GM23338 (cell line): ENCODE measurements around the gene SDC3. TPM values are rescaled to one million over a fixed set of nuclear protein-coding genes. Genes with fewer than 3 reads are reported as not detected.

ENCODE experiments used
- ATAC-seq: fragments of 200-7000 bp; cut with Tn5 transposase; 3 replicates; pipeline ENCODE4 v1.9.1; 2020
- DNase-seq: peaks from one replicate; pipeline ENCODE4 v3.0.0-alpha.2; 2015; ENCODE audit warnings: low spot score
- H2AFZ ChIP-seq: fragments of 200-600 bp; sonication (generic); 2 replicates; pipeline ENCODE4 v1.8.0; 2016; ENCODE audit warnings: antibody characterized with exemption, mild to moderate bottlenecking, moderate library complexity
- H3F3A ChIP-seq: fragments of 200-600 bp; sonication (generic); replicated peaks from 2 replicates; pipeline ENCODE4 v1.8.0; 2017; ENCODE audit warnings: antibody characterized with exemption, mixed run types, low read depth
- H3K27ac ChIP-seq: fragments of 200-600 bp; sonication (generic); 2 replicates; pipeline ENCODE4 v1.6.1; 2016; ENCODE audit warnings: low read depth
- H3K27me3 ChIP-seq: fragments of 200-600 bp; sonication (generic); 2 replicates; pipeline ENCODE4 v1.8.0; 2016; ENCODE audit warnings: mild to moderate bottlenecking, mixed run types, moderate library complexity; ENCODE audit not compliant: insufficient read depth
- H3K36me3 ChIP-seq: fragments of 200-600 bp; sonication (generic); 2 replicates; pipeline ENCODE4 v1.8.0; 2016; ENCODE audit warnings: mild to moderate bottlenecking; ENCODE audit not compliant: insufficient read depth
- H3K4me1 ChIP-seq: fragments of 200-600 bp; sonication (generic); 2 replicates; pipeline ENCODE4 v1.8.0; 2016; ENCODE audit warnings: mild to moderate bottlenecking, moderate library complexity; ENCODE audit not compliant: insufficient read depth
- H3K4me2 ChIP-seq: fragments of 200-600 bp; sonication (generic); 2 replicates; pipeline ENCODE4 v1.7.1; 2017; ENCODE audit warnings: mixed run types
- H3K4me3 ChIP-seq: fragments of 200-600 bp; sonication (generic); 2 replicates; pipeline ENCODE4 v1.6.1; 2016; ENCODE audit warnings: mixed run types
- H3K79me2 ChIP-seq: fragments of 200-600 bp; sonication (generic); replicated peaks from 2 replicates; pipeline ENCODE4 v1.8.0; 2017; ENCODE audit warnings: mild to moderate bottlenecking; ENCODE audit not compliant: insufficient read depth
- H3K9me2 ChIP-seq: fragments of 200-600 bp; sonication (generic); 2 replicates; pipeline ENCODE4 v1.8.0; 2017; ENCODE audit not compliant: insufficient read depth
- H4K20me1 ChIP-seq: fragments of 200-600 bp; sonication (generic); replicated peaks from 2 replicates; pipeline ENCODE4 v1.8.0; 2017; ENCODE audit warnings: mild to moderate bottlenecking; ENCODE audit not compliant: insufficient read depth
- H3K27ac Mint-ChIP-seq: 2 replicates; pipeline ENCODE4 v1.8.0; 2020; ENCODE audit warnings: inconsistent platforms, mild to moderate bottlenecking, moderate library complexity, mixed read lengths
- H3K27me3 Mint-ChIP-seq: 3 replicates; pipeline ENCODE4 v1.8.0; 2022; ENCODE audit warnings: low read depth, mild to moderate bottlenecking, moderate library complexity, mixed read lengths, inconsistent platforms; ENCODE audit not compliant: insufficient read depth, poor library complexity
- H3K36me3 Mint-ChIP-seq: 3 replicates; pipeline ENCODE4 v1.8.0; 2021; ENCODE audit warnings: low read depth, mild to moderate bottlenecking, inconsistent platforms, moderate library complexity, mixed read lengths
- H3K4me1 Mint-ChIP-seq: 3 replicates; pipeline ENCODE4 v1.8.0; 2020; ENCODE audit warnings: mild to moderate bottlenecking, inconsistent platforms, mixed read lengths
- H3K4me3 Mint-ChIP-seq: 3 replicates; pipeline ENCODE4 v1.8.0; 2021; ENCODE audit warnings: moderate library complexity, mild to moderate bottlenecking, inconsistent platforms, mixed read lengths
- H3K9me3 Mint-ChIP-seq: 3 replicates; pipeline ENCODE4 v1.8.0; 2020; ENCODE audit warnings: moderate library complexity, mild to moderate bottlenecking, inconsistent platforms, mixed read lengths
- EZH2 ChIP-seq: fragments of 200-600 bp; sonication (generic); IDR thresholded peaks from one replicate; pipeline ENCODE4 v1.8.0; 2017; ENCODE audit warnings: antibody characterized with exemption, mild to moderate bottlenecking, low read depth; ENCODE audit not compliant: unreplicated experiment
- STAT1 ChIP-seq: IDR thresholded peaks from one replicate; pipeline ENCODE4 v1.6.1; 2016; ENCODE audit warnings: antibody characterized with exemption; ENCODE audit not compliant: unreplicated experiment
- ZNF114 ChIP-seq: fragments of 250-450 bp; sonication (Bioruptor Pico); IDR thresholded peaks from 2 replicates; pipeline ENCODE4 v1.5.0; 2020; ENCODE audit warnings: mild to moderate bottlenecking, moderate library complexity
- ZNF331 ChIP-seq: fragments of 250-450 bp; sonication (Bioruptor Pico); IDR thresholded peaks from 2 replicates; pipeline ENCODE4 v1.5.0; 2020; ENCODE audit warnings: low read depth, mild to moderate bottlenecking, moderate library complexity
- polyA plus RNA-seq: library from polyadenylated mRNA; unstranded; fragments of >200 nt; fragmentation: Nextera tagmentation; extraction: Ambion mirVana; gene quantifications from 2 replicates; pipeline ENCODE4 v1.2.1, GENCODE V29; 2016
- total RNA-seq: library from RNA; depleted of rRNA; stranded (reverse); fragments of >200 nt; shearing (Covaris generic); gene quantifications from 2 replicates; pipeline ENCODE4 v1.2.3, GENCODE V29; 2014
- TF ChIP-seq, protein P1 (sequence below): fragments of 250-450 bp; sonication (Bioruptor Pico); IDR thresholded peaks from 2 replicates; pipeline ENCODE4 v1.5.0; 2020; ENCODE audit warnings: mild to moderate bottlenecking, moderate library complexity
- TF ChIP-seq, protein P2 (sequence below), 2 experiments: fragments of 200-600 bp in 1 of 2; sonication (generic) in 1 of 2; conservative IDR thresholded peaks; 2 replicates each; pipeline versions ENCODE4 v1.5.1 to v1.6.1; 2016 to 2017; ENCODE audit warnings: antibody characterized with exemption in 2 of 2, low read depth in 2 of 2, mild to moderate bottlenecking in 2 of 2, moderate library complexity in 1 of 2

The SDC3 gene
- total and polyA plus RNA-seq, 2 experiments from 2014 or later, result 5.2 to 29.7 TPM

- Histone ChIP-seq H3K27ac (no peak overlapping the region), H2AFZ (no peak overlapping the region), H3K4me3 (no peak overlapping the region), H3K4me1 (peaks cover 26% of the 10 kb centered on the region), H3K9me2 (no peaks in the 10 kb centered on the region), H3K36me3 (no peaks in the 10 kb centered on the region), H4K20me1 (no peaks in the 10 kb centered on the region; the same call in 1 of the 2 replicates), H3K79me2 (no peaks in the 10 kb centered on the region; the same call in 1 of the 2 replicates), H3K4me2 (no peak overlapping the region), H3F3A (no peaks in the 10 kb centered on the region), H3K27me3 (no peaks in the 10 kb centered on the region)
- Mint-ChIP-seq H3K4me1 (peaks cover 63% of the 10 kb centered on the region), H3K4me3 (no peak overlapping the region; the same call in 2 of the 3 replicates), H3K9me3 (no peaks in the 10 kb centered on the region), H3K27ac (no peak overlapping the region), H3K36me3 (no peaks in the 10 kb centered on the region), H3K27me3 (peaks cover 12% of the 10 kb centered on the region)
- DNase-seq (no peak), ATAC-seq (no peak)
- TF ChIP-seq, protein P1, sequence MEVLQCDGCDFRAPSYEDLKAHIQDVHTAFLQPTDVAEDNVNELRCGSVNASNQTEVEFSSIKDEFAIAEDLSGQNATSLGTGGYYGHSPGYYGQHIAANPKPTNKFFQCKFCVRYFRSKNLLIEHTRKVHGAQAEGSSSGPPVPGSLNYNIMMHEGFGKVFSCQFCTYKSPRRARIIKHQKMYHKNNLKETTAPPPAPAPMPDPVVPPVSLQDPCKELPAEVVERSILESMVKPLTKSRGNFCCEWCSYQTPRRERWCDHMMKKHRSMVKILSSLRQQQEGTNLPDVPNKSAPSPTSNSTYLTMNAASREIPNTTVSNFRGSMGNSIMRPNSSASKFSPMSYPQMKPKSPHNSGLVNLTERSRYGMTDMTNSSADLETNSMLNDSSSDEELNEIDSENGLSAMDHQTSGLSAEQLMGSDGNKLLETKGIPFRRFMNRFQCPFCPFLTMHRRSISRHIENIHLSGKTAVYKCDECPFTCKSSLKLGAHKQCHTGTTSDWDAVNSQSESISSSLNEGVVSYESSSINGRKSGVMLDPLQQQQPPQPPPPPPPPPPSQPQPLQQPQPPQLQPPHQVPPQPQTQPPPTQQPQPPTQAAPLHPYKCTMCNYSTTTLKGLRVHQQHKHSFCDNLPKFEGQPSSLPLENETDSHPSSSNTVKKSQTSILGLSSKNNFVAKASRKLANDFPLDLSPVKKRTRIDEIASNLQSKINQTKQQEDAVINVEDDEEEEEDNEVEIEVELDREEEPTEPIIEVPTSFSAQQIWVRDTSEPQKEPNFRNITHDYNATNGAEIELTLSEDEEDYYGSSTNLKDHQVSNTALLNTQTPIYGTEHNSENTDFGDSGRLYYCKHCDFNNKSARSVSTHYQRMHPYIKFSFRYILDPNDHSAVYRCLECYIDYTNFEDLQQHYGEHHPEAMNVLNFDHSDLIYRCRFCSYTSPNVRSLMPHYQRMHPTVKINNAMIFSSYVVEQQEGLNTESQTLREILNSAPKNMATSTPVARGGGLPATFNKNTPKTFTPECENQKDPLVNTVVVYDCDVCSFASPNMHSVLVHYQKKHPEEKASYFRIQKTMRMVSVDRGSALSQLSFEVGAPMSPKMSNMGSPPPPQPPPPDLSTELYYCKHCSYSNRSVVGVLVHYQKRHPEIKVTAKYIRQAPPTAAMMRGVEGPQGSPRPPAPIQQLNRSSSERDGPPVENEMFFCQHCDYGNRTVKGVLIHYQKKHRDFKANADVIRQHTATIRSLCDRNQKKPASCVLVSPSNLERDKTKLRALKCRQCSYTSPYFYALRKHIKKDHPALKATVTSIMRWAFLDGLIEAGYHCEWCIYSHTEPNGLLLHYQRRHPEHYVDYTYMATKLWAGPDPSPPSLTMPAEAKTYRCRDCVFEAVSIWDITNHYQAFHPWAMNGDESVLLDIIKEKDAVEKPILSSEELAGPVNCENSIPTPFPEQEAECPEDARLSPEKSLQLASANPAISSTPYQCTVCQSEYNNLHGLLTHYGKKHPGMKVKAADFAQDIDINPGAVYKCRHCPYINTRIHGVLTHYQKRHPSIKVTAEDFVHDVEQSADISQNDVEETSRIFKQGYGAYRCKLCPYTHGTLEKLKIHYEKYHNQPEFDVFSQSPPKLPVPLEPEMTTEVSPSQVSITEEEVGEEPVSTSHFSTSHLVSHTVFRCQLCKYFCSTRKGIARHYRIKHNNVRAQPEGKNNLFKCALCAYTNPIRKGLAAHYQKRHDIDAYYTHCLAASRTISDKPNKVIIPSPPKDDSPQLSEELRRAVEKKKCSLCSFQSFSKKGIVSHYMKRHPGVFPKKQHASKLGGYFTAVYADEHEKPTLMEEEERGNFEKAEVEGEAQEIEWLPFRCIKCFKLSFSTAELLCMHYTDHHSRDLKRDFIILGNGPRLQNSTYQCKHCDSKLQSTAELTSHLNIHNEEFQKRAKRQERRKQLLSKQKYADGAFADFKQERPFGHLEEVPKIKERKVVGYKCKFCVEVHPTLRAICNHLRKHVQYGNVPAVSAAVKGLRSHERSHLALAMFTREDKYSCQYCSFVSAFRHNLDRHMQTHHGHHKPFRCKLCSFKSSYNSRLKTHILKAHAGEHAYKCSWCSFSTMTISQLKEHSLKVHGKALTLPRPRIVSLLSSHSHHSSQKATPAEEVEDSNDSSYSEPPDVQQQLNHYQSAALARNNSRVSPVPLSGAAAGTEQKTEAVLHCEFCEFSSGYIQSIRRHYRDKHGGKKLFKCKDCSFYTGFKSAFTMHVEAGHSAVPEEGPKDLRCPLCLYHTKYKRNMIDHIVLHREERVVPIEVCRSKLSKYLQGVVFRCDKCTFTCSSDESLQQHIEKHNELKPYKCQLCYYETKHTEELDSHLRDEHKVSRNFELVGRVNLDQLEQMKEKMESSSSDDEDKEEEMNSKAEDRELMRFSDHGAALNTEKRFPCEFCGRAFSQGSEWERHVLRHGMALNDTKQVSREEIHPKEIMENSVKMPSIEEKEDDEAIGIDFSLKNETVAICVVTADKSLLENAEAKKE (CRISPR knock-in tag), result no peak
- no peak for TF ChIP-seq EZH2
- TF ChIP-seq STAT1, result no peak
- TF ChIP-seq, protein P2, sequence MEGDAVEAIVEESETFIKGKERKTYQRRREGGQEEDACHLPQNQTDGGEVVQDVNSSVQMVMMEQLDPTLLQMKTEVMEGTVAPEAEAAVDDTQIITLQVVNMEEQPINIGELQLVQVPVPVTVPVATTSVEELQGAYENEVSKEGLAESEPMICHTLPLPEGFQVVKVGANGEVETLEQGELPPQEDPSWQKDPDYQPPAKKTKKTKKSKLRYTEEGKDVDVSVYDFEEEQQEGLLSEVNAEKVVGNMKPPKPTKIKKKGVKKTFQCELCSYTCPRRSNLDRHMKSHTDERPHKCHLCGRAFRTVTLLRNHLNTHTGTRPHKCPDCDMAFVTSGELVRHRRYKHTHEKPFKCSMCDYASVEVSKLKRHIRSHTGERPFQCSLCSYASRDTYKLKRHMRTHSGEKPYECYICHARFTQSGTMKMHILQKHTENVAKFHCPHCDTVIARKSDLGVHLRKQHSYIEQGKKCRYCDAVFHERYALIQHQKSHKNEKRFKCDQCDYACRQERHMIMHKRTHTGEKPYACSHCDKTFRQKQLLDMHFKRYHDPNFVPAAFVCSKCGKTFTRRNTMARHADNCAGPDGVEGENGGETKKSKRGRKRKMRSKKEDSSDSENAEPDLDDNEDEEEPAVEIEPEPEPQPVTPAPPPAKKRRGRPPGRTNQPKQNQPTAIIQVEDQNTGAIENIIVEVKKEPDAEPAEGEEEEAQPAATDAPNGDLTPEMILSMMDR (conservative IDR thresholded peaks at IDR 0.05; ENCODE audit: low read depth in 2 of 2), result no peak
- TF ChIP-seq ZNF114, result no peak
- TF ChIP-seq ZNF331 (CRISPR knock-in tag), result no peak
Measured at GRCh38 chr1:30883389-30884172, 25.0 kb downstream of the SDC3 start.
